ENCODE results near the gene CDH12. TPM values are rescaled to one million over a fixed set of nuclear protein-coding genes. Genes with fewer than 3 reads are reported as not detected.

CDH12 gene
- total RNA-seq, 2 donors from 2014 or later: 0.90 to 1.9 TPM

DNA sequence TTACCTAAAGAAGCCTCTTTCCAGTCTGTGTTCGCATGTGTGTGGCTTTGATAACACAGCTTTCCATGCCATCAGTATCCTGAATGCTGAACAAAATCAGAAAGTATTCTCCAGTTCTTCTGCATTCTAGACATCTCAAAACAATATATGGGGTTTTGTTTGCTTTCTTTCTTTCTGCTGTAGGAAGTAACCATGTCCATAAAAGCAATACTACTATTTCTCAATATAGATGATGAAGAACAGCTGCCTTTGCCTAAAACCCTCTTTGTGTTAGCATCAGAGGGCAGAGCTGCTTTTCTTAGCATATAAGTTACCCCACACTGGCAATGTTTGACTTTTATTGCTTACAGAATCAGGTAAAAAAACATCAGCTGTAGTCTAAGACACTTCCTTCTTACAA, 963.6 kb downstream of the CDH12 start:
- Histone ChIP-seq H3K9ac (ENCODE audit: extremely low read depth, low read length, poor library complexity, severe bottlenecking) (no peak overlapping the region), H3K4me3 (ENCODE audit: low read length) (no peak overlapping the region), H3K9me3 (ENCODE audit: control insufficient read depth, low read length) (no peaks in the 10 kb centered on the region), H3K27ac (ENCODE audit: low read depth, low read length) (no peak overlapping the region), H3K36me3 (ENCODE audit: control insufficient read depth, insufficient read depth, low read length) (no peaks in the 10 kb centered on the region), H3K4me1 (ENCODE audit: control insufficient read depth, insufficient read depth, low read length) (no peaks in the 10 kb centered on the region), H3K27me3 (ENCODE audit: control insufficient read depth, insufficient read depth, low read length, poor library complexity, severe bottlenecking) (no peaks in the 10 kb centered on the region)
- peaks cover 7% of the 10 kb centered on the region for H3K4me1 Mint-ChIP-seq
- DNase-seq: no peak
- 94 to 100% methylated on average over 1 of the region's 1 CpG for WGBS, 2 experiments (ENCODE audit: insufficient coverage in 1 of 2, insufficient read length in 1 of 2)
- no peaks in the 10 kb centered on the region for H3K27me3 Mint-ChIP-seq (ENCODE audit: insufficient read depth)
- no peak overlapping the region for H3K4me3 Mint-ChIP-seq
- H3K36me3 Mint-ChIP-seq (ENCODE audit: low read depth): no peaks in the 10 kb centered on the region
- H3K27ac Mint-ChIP-seq: no peak overlapping the region
- TF ChIP-seq, protein P1, sequence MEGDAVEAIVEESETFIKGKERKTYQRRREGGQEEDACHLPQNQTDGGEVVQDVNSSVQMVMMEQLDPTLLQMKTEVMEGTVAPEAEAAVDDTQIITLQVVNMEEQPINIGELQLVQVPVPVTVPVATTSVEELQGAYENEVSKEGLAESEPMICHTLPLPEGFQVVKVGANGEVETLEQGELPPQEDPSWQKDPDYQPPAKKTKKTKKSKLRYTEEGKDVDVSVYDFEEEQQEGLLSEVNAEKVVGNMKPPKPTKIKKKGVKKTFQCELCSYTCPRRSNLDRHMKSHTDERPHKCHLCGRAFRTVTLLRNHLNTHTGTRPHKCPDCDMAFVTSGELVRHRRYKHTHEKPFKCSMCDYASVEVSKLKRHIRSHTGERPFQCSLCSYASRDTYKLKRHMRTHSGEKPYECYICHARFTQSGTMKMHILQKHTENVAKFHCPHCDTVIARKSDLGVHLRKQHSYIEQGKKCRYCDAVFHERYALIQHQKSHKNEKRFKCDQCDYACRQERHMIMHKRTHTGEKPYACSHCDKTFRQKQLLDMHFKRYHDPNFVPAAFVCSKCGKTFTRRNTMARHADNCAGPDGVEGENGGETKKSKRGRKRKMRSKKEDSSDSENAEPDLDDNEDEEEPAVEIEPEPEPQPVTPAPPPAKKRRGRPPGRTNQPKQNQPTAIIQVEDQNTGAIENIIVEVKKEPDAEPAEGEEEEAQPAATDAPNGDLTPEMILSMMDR (conservative IDR thresholded peaks at IDR 0.05): no peak
- H3K9me3 Mint-ChIP-seq: no peaks in the 10 kb centered on the region

DNA sequence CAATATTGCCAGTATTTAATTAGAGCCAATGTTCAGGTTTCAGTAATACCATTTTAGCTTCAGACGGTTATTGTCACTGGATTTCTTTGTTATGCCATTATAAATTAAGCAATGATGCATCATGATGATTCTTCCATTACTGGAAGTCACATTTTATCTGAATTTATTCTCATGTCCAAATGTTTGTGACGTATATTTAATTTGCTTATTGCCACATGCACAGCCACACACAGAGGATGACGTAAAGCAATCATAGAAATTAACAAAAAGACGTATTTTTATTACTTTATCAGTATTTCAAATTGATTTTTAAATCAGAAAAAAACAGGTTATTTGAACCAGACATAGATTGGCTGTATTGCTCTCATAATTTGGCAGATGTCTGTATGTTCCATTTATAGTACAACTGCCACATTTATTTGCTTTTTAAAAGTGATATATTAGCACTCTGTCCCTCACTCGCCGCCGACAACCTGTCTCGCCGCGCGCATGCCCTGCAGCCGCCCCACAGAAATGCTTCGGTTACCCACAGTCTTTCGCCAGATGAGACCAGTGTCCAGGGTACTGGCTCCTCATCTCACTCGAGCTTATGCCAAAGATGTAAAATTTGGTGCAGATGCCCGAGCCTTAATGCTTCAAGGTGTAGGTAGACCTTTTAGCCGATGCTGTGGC, 970.9 kb downstream of the CDH12 start:
- Histone ChIP-seq H3K4me1 (ENCODE audit: control insufficient read depth, insufficient read depth, low read length) (no peaks in the 10 kb centered on the region), H3K27me3 (ENCODE audit: control insufficient read depth, insufficient read depth, low read length, poor library complexity, severe bottlenecking) (no peaks in the 10 kb centered on the region), H3K9me3 (ENCODE audit: control insufficient read depth, low read length) (no peaks in the 10 kb centered on the region), H3K4me3 (ENCODE audit: low read length) (no peak overlapping the region), H3K27ac (ENCODE audit: low read depth, low read length) (no peak overlapping the region), H3K36me3 (ENCODE audit: control insufficient read depth, insufficient read depth, low read length) (no peaks in the 10 kb centered on the region), H3K9ac (ENCODE audit: extremely low read depth, low read length, poor library complexity, severe bottlenecking) (no peak overlapping the region)
- 94 to 100% methylated on average over 1 to 16 of the region's 17 CpGs for WGBS, 2 experiments (ENCODE audit: insufficient coverage in 1 of 2, insufficient read length in 1 of 2)
- no peak for DNase-seq
- H3K9me3 Mint-ChIP-seq: no peaks in the 10 kb centered on the region
- no peaks in the 10 kb centered on the region for H3K36me3 Mint-ChIP-seq (ENCODE audit: low read depth)
- H3K4me3 Mint-ChIP-seq: no peak overlapping the region
- H3K27me3 Mint-ChIP-seq (ENCODE audit: insufficient read depth): no peaks in the 10 kb centered on the region
- H3K27ac Mint-ChIP-seq: no peak overlapping the region
- no peaks in the 10 kb centered on the region for H3K4me1 Mint-ChIP-seq
- TF ChIP-seq, protein P1 (conservative IDR thresholded peaks at IDR 0.05): no peak

DNA sequence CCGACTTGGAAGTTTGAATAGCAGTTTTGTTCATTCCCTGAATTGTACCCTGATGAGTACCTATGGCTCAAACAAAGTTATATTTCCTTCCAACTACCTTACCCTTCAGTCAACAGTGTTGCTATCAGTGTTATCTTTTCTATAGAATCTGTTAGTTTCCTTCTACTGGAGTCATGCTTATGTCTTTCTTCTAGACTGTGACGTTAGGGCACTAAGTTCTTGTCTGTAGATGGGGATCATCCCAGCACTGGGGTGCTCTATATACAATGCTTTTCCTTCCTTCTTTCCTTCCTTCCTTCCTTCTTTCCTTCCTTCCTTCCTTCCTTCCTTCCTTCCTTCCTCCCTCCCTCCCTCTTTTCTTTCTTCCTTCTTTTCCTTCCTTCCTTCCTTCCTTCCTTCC, 973.0 kb downstream of the CDH12 start:
- 83 to 89% methylated on average over 1 to 2 of the region's 2 CpGs for WGBS, 2 experiments (ENCODE audit: insufficient coverage in 1 of 2, insufficient read length in 1 of 2)
- Histone ChIP-seq H3K4me1 (ENCODE audit: control insufficient read depth, insufficient read depth, low read length) (no peaks in the 10 kb centered on the region), H3K36me3 (ENCODE audit: control insufficient read depth, insufficient read depth, low read length) (no peaks in the 10 kb centered on the region), H3K4me3 (ENCODE audit: low read length) (no peak overlapping the region), H3K27ac (ENCODE audit: low read depth, low read length) (no peak overlapping the region), H3K27me3 (ENCODE audit: control insufficient read depth, insufficient read depth, low read length, poor library complexity, severe bottlenecking) (no peaks in the 10 kb centered on the region), H3K9ac (ENCODE audit: extremely low read depth, low read length, poor library complexity, severe bottlenecking) (no peak overlapping the region), H3K9me3 (ENCODE audit: control insufficient read depth, low read length) (no peaks in the 10 kb centered on the region)
- no peak for DNase-seq
- H3K4me1 Mint-ChIP-seq: no peaks in the 10 kb centered on the region
- H3K4me3 Mint-ChIP-seq: no peak overlapping the region
- no peaks in the 10 kb centered on the region for H3K9me3 Mint-ChIP-seq
- no peaks in the 10 kb centered on the region for H3K27me3 Mint-ChIP-seq (ENCODE audit: insufficient read depth)
- H3K27ac Mint-ChIP-seq: no peak overlapping the region
- TF ChIP-seq, protein P1 (conservative IDR thresholded peaks at IDR 0.05): no peak
- no peaks in the 10 kb centered on the region for H3K36me3 Mint-ChIP-seq (ENCODE audit: low read depth)

Measured in endodermal cell (in vitro differentiated cells).